Mesenchymal stem cell (in vitro differentiated cells and primary cell): Measurements from ENCODE around the gene SLC12A2.

ENCODE experiments used
- DNase-seq: peaks from one replicate; pipeline ENCODE4 v3.0.0-alpha.2; 2013
- H2AFZ ChIP-seq: one replicate; pipeline ENCODE4 v1.6.1; 2013; ENCODE audit warnings: low read depth, mild to moderate bottlenecking, control low read depth, inconsistent platforms, low read length, moderate library complexity
- H2AK5ac ChIP-seq: 2 replicates; pipeline ENCODE4 v1.6.1; 2013; ENCODE audit warnings: low read length, moderate library complexity, mild to moderate bottlenecking, inconsistent platforms; ENCODE audit not compliant: severe bottlenecking
- H2BK120ac ChIP-seq: one replicate; pipeline ENCODE4 v1.6.1; 2013; ENCODE audit warnings: low read depth, mild to moderate bottlenecking, inconsistent platforms, low read length, moderate library complexity
- H2BK12ac ChIP-seq, 2 experiments: one replicate each; pipeline ENCODE4 v1.6.1; 2013; ENCODE audit warnings: inconsistent platforms in 2 of 2, low read length in 2 of 2, mild to moderate bottlenecking in 2 of 2, moderate library complexity in 2 of 2, control low read depth in 1 of 2
- H2BK15ac ChIP-seq: one replicate; pipeline ENCODE4 v1.6.1; 2013; ENCODE audit warnings: mild to moderate bottlenecking, low read depth, inconsistent platforms; ENCODE audit not compliant: poor library complexity, severe bottlenecking
- H2BK5ac ChIP-seq: 2 replicates; pipeline ENCODE4 v1.6.1; 2013; ENCODE audit warnings: low read depth, mild to moderate bottlenecking, low read length, control low read depth, inconsistent platforms; ENCODE audit not compliant: poor library complexity, severe bottlenecking
- H3K14ac ChIP-seq, 2 experiments: one replicate each; pipeline ENCODE4 v1.6.1; 2013; ENCODE audit warnings: inconsistent platforms in 2 of 2, low read length in 2 of 2, control low read depth in 1 of 2, mild to moderate bottlenecking in 1 of 2, moderate library complexity in 1 of 2
- H3K18ac ChIP-seq, 2 experiments: one replicate each; pipeline ENCODE4 v1.6.1; 2013; ENCODE audit warnings: inconsistent platforms in 2 of 2, low read length in 2 of 2, control low read depth in 1 of 2, low read depth in 1 of 2, mild to moderate bottlenecking in 1 of 2
- H3K23ac ChIP-seq, 2 experiments: one replicate each; pipeline ENCODE4 v1.6.1; 2013; ENCODE audit warnings: inconsistent platforms in 2 of 2, low read length in 2 of 2, mild to moderate bottlenecking in 2 of 2, moderate library complexity in 2 of 2, control low read depth in 1 of 2
- H3K27ac ChIP-seq: 2 replicates; pipeline ENCODE4 v1.5.1; 2013; ENCODE audit warnings: mild to moderate bottlenecking, moderate library complexity, low read length, control low read depth, inconsistent platforms; ENCODE audit not compliant: poor library complexity, severe bottlenecking
- H3K27me3 ChIP-seq, 2 experiments: 2 replicates each; pipeline versions ENCODE4 v1.6.1 to v1.7.0; 2013; ENCODE audit warnings: low read length in 2 of 2, mild to moderate bottlenecking in 2 of 2, moderate library complexity in 2 of 2, control low read depth in 1 of 2, inconsistent platforms in 1 of 2; ENCODE audit not compliant: control insufficient read depth in 1 of 2, insufficient read depth in 1 of 2
- H3K36me3 ChIP-seq, 2 experiments: 2 replicates each; pipeline versions ENCODE4 v1.6.1 to v1.7.0; 2013; ENCODE audit warnings: low read length in 2 of 2, control low read depth in 1 of 2, inconsistent platforms in 1 of 2, low read depth in 1 of 2, mild to moderate bottlenecking in 1 of 2; ENCODE audit not compliant: insufficient read depth in 2 of 2, control insufficient read depth in 1 of 2
- H3K4ac ChIP-seq, 2 experiments: one replicate each; pipeline ENCODE4 v1.6.1; 2013; ENCODE audit warnings: inconsistent platforms in 2 of 2, low read length in 2 of 2, mild to moderate bottlenecking in 2 of 2, moderate library complexity in 2 of 2, control low read depth in 1 of 2, low read depth in 1 of 2
- H3K4me1 ChIP-seq: 2 replicates; pipeline ENCODE4 v1.6.1; 2013; ENCODE audit warnings: low read depth, low read length, control low read depth; ENCODE audit not compliant: control insufficient read depth, insufficient read depth
- H3K4me2 ChIP-seq: 2 replicates; pipeline ENCODE4 v1.6.1; 2013; ENCODE audit warnings: low read length, mild to moderate bottlenecking, inconsistent platforms; ENCODE audit not compliant: poor library complexity, severe bottlenecking
- H3K4me3 ChIP-seq, 2 experiments: 2 replicates each; pipeline versions ENCODE4 v1.5.1 to v1.7.0; 2013; ENCODE audit warnings: low read length in 2 of 2, mild to moderate bottlenecking in 2 of 2, control low read depth in 1 of 2, low read depth in 1 of 2; ENCODE audit not compliant: insufficient read depth in 1 of 2
- H3K79me1 ChIP-seq: replicated peaks from 2 replicates; pipeline ENCODE4 v1.6.1; 2013; ENCODE audit warnings: mild to moderate bottlenecking, control low read depth, low read length, inconsistent platforms; ENCODE audit not compliant: poor library complexity, severe bottlenecking
- H3K9ac ChIP-seq: 2 replicates; pipeline ENCODE4 v1.7.0; 2013; ENCODE audit warnings: mild to moderate bottlenecking, low read length, moderate library complexity
- H3K9me3 ChIP-seq: 2 replicates; pipeline ENCODE4 v1.7.0; 2013; ENCODE audit warnings: mild to moderate bottlenecking, low read length; ENCODE audit not compliant: control insufficient read depth
- H4K8ac ChIP-seq: one replicate; pipeline ENCODE4 v1.6.1; 2013; ENCODE audit warnings: inconsistent platforms, mild to moderate bottlenecking, low read length, moderate library complexity
- H4K91ac ChIP-seq: one replicate; pipeline ENCODE4 v1.6.1; 2013; ENCODE audit warnings: mild to moderate bottlenecking, low read length, inconsistent platforms
- WGBS: methylation state at CpG from one replicate; pipeline ENCODE4 v1.1.7; 2013; ENCODE audit warnings: mixed read lengths; 5-methylcytosine and 5-hydroxymethylcytosine counted together

SLC12A2 gene

GRCh38 chr5:128135286-128135685, 51.7 kb downstream of the SLC12A2 start:
- Histone ChIP-seq H3K79me1 (no peaks in the 10 kb centered on the region), H4K91ac (no peak overlapping the region), H4K8ac (no peak overlapping the region), H3K18ac (no peak overlapping the region), H3K27ac (no peak overlapping the region), H3K14ac (no peak overlapping the region), H2AFZ (no peak overlapping the region), H3K36me3 (peaks cover 10 to 31% of the 10 kb centered on the region in 2 experiments), H3K9ac (no peak overlapping the region), H3K4me2 (no peak overlapping the region), H3K23ac (no peak overlapping the region), H2BK12ac (no peak overlapping the region), H3K4ac (no peak overlapping the region), H2BK15ac (no peak overlapping the region), H3K9me3 (no peaks in the 10 kb centered on the region), H2BK120ac (no peak overlapping the region), H3K27me3 (no peaks in the 10 kb centered on the region), H2AK5ac (no peak overlapping the region), H3K4me1 (no peaks in the 10 kb centered on the region), H2BK5ac (no peak overlapping the region), H3K4me3 (no peak overlapping the region)
- DNase-seq: no peak

- no peak overlapping the region for H2BK5ac ChIP-seq
Measured at GRCh38 chr5:128143911-128144310, 60.3 kb downstream of the SLC12A2 start.

GRCh38 chr5:128144491-128144890, 60.9 kb downstream of the SLC12A2 start:
- no peak overlapping the region for H2BK120ac ChIP-seq
- H3K36me3 ChIP-seq: peaks cover 3 to 10% of the 10 kb centered on the region in 2 experiments
- no peak overlapping the region for H2BK12ac ChIP-seq
- no peak overlapping the region for H3K4me2 ChIP-seq
- H3K27ac ChIP-seq: no peak overlapping the region
- no peak overlapping the region for H3K18ac ChIP-seq
- no peaks in the 10 kb centered on the region for H3K4me1 ChIP-seq
- no peak overlapping the region for H3K4me3 ChIP-seq
- no peak overlapping the region for H2AFZ ChIP-seq
- H3K27me3 ChIP-seq: no peaks in the 10 kb centered on the region
- no peak overlapping the region for H3K14ac ChIP-seq
- no peak overlapping the region for H4K91ac ChIP-seq
- H3K79me1 ChIP-seq: no peaks in the 10 kb centered on the region
- no peak overlapping the region for H4K8ac ChIP-seq
- no peak overlapping the region for H2AK5ac ChIP-seq
- H3K4ac ChIP-seq: no peak overlapping the region
- H2BK15ac ChIP-seq: no peak overlapping the region
- no peak overlapping the region for H2BK5ac ChIP-seq
- H3K23ac ChIP-seq: no peak overlapping the region
- peak; percentile 50 for DNase-seq
- no peaks in the 10 kb centered on the region for H3K9me3 ChIP-seq
- H3K9ac ChIP-seq: no peak overlapping the region
- 75% methylated on average over 1 of the region's 1 CpG for WGBS

More at GRCh38 chr5:128143911-128144310, 60.3 kb downstream of the SLC12A2 start:
- no peak overlapping the region for H3K4me3 ChIP-seq
- no peak overlapping the region for H2AFZ ChIP-seq
- WGBS: 100% methylated on average over 1 of the region's 2 CpGs
- DNase-seq: no peak
- H2BK12ac ChIP-seq: no peak overlapping the region
- no peaks in the 10 kb centered on the region for H3K27me3 ChIP-seq
- no peak overlapping the region for H3K9ac ChIP-seq
- no peak overlapping the region for H3K14ac ChIP-seq
- H3K4ac ChIP-seq: no peak overlapping the region
- H4K8ac ChIP-seq: no peak overlapping the region
- no peak overlapping the region for H3K27ac ChIP-seq
- no peaks in the 10 kb centered on the region for H3K9me3 ChIP-seq
- H3K4me2 ChIP-seq: no peak overlapping the region
- H3K36me3 ChIP-seq: peaks cover 3 to 7% of the 10 kb centered on the region in 2 experiments
- H2BK120ac ChIP-seq: no peak overlapping the region
- H3K4me1 ChIP-seq: no peaks in the 10 kb centered on the region
- H2BK15ac ChIP-seq: no peak overlapping the region
- no peak overlapping the region for H2AK5ac ChIP-seq
- no peaks in the 10 kb centered on the region for H3K79me1 ChIP-seq
- H3K23ac ChIP-seq: no peak overlapping the region
- H4K91ac ChIP-seq: no peak overlapping the region
- no peak overlapping the region for H3K18ac ChIP-seq

GRCh38 chr5:128146671-128147070, 63.1 kb downstream of the SLC12A2 start:
- Histone ChIP-seq H4K91ac (no peak overlapping the region), H3K9me3 (no peaks in the 10 kb centered on the region), H2BK5ac (no peak overlapping the region), H3K4me2 (no peak overlapping the region), H2AK5ac (no peak overlapping the region), H3K79me1 (no peaks in the 10 kb centered on the region), H3K9ac (no peak overlapping the region), H3K4me3 (no peak overlapping the region), H3K27ac (no peak overlapping the region), H3K18ac (no peak overlapping the region), H2BK12ac (no peak overlapping the region), H3K4me1 (no peaks in the 10 kb centered on the region), H3K27me3 (no peaks in the 10 kb centered on the region), H2AFZ (no peak overlapping the region), H3K4ac (no peak overlapping the region), H3K23ac (no peak overlapping the region), H4K8ac (no peak overlapping the region), H3K36me3 (peaks cover 3 to 11% of the 10 kb centered on the region in 2 experiments), H3K14ac (no peak overlapping the region), H2BK120ac (no peak overlapping the region), H2BK15ac (no peak overlapping the region)
- no peak for DNase-seq
- WGBS: 100% methylated on average over 2 of the region's 2 CpGs
